Tibial artery (tissue), 4 donors: ENCODE data around the gene TNN.

Experiments
- DNase-seq, 2 donors: peaks; one replicate each; pipeline ENCODE4 v3.0.0-alpha.2; 2019
- H3K27ac ChIP-seq, 2 donors: fragments of 200-600 bp; sonication (generic) in 1 of 2; 1 replicate in 1 of 2; 2 replicates in 1 of 2; pipeline ENCODE4 v1.5.1; 2018 to 2019; ENCODE audit warnings: mild to moderate bottlenecking in 1 of 2
- H3K27me3 ChIP-seq, 2 donors: fragments of 200-600 bp; sonication (generic) in 1 of 2; one replicate each; pipeline versions ENCODE4 v1.5.1 to v1.6.0; 2016 to 2019
- H3K36me3 ChIP-seq, 3 donors: fragments of 200-600 bp; sonication (generic) in 2 of 3; one replicate each; pipeline ENCODE4 v1.5.1; 2016 to 2019; ENCODE audit warnings: mild to moderate bottlenecking in 2 of 3
- H3K4me1 ChIP-seq, 4 donors: fragments of 200-600 bp; sonication (generic) in 2 of 4; 1 replicate in 3 of 4; 2 replicates in 1 of 4; pipeline ENCODE4 v1.5.1; 2016 to 2019
- H3K4me3 ChIP-seq, 2 donors: fragments of 200-600 bp; sonication (generic) in 1 of 2; 1 replicate in 1 of 2; 2 replicates in 1 of 2; pipeline ENCODE4 v1.5.1; 2018 to 2019; ENCODE audit warnings: mild to moderate bottlenecking in 2 of 2
- H3K9me3 ChIP-seq, 3 donors: fragments of 200-600 bp; sonication (generic) in 1 of 3; one replicate each; pipeline ENCODE4 v1.5.1; 2016 to 2019
- intact Hi-C: fragments of 100-400 bp; cut with DNase I; formaldehyde crosslinking; loops from one replicate; pipeline ENCODE4 v1.15.0; 2023; ENCODE audit warnings: low total_unique reads
- TF ChIP-seq, protein P1 (sequence below), 2 experiments: fragments of 200-600 bp in 1 of 2; fragments of 450-650 bp in 1 of 2; IDR thresholded peaks; one replicate each; pipeline ENCODE4 v1.5.1; 2017 to 2019; ENCODE audit warnings: antibody characterized with exemption in 2 of 2, mild to moderate bottlenecking in 1 of 2, moderate library complexity in 1 of 2

The TNN gene

DNA sequence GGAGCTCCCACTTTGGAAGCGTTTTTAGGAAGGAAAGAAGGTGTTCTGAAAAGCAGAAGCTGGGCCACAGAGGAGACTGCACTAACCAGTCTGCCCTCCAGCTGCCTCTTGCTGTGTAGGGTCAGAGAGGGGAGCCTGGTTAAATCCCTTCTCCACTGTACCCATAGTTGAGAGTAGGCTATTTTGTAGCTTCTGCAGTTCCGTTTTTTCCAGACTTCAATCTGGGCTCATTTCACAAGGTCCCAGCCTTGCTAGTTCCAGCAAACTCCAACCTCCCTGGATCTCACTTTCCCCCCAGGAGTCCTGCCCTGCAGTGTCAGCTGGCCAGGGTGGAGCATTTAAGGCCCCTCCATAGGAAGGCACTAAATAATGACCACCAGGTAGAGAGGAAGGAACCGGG is 11.0 kb downstream of the TNN start:
- TF ChIP-seq, protein P1, sequence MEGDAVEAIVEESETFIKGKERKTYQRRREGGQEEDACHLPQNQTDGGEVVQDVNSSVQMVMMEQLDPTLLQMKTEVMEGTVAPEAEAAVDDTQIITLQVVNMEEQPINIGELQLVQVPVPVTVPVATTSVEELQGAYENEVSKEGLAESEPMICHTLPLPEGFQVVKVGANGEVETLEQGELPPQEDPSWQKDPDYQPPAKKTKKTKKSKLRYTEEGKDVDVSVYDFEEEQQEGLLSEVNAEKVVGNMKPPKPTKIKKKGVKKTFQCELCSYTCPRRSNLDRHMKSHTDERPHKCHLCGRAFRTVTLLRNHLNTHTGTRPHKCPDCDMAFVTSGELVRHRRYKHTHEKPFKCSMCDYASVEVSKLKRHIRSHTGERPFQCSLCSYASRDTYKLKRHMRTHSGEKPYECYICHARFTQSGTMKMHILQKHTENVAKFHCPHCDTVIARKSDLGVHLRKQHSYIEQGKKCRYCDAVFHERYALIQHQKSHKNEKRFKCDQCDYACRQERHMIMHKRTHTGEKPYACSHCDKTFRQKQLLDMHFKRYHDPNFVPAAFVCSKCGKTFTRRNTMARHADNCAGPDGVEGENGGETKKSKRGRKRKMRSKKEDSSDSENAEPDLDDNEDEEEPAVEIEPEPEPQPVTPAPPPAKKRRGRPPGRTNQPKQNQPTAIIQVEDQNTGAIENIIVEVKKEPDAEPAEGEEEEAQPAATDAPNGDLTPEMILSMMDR (IDR thresholded peaks at IDR 0.05): no peak
- Histone ChIP-seq H3K36me3 (no peaks in the 10 kb centered on the region), H3K27ac (no peak overlapping the region), H3K4me3 (no peak overlapping the region), H3K4me1 (no peaks in the 10 kb centered on the region), H3K27me3 (peaks cover 0 to 13% of the 10 kb centered on the region in 2 donors), H3K9me3 (no peaks in the 10 kb centered on the region)
- intact Hi-C loops: no loop called here
- no peak for DNase-seq

DNA sequence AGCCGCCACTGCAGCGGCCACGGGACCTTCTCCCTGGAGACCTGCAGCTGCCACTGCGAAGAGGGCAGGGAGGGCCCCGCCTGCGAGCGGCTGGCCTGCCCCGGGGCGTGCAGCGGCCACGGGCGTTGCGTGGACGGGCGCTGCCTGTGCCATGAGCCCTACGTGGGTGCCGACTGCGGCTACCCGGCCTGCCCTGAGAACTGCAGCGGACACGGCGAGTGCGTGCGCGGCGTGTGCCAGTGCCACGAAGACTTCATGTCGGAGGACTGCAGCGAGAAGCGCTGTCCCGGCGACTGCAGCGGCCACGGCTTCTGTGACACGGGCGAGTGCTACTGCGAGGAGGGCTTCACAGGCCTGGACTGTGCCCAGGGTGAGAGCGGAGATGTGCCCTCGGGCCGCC is 11.7 kb downstream of the TNN start:
- TF ChIP-seq, protein P1 (IDR thresholded peaks at IDR 0.05): no peak
- Histone ChIP-seq H3K4me1 (no peaks in the 10 kb centered on the region), H3K9me3 (no peaks in the 10 kb centered on the region), H3K27ac (no peak overlapping the region), H3K4me3 (no peak overlapping the region), H3K27me3 (peaks cover 0 to 11% of the 10 kb centered on the region in 2 donors), H3K36me3 (no peaks in the 10 kb centered on the region)
- no peak for DNase-seq
- intact Hi-C loops: no loop called here

DNA sequence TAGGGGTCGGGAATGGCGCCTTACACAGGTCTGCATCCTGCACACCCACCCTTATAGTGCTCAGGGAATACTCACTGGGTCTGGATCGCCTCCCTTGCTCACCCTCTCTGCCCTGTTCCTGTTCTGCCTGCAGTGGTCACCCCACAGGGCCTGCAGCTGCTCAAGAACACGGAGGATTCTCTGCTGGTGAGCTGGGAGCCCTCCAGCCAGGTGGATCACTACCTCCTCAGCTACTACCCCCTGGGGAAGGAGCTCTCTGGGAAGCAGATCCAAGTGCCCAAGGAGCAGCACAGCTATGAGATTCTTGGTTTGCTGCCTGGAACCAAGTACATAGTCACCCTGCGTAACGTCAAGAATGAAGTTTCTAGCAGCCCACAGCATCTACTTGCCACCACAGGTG is 12.4 kb downstream of the TNN start:
- Histone ChIP-seq H3K4me1 (no peaks in the 10 kb centered on the region), H3K9me3 (no peaks in the 10 kb centered on the region), H3K27me3 (peaks cover 0 to 4% of the 10 kb centered on the region in 2 donors), H3K27ac (no peak overlapping the region), H3K4me3 (no peak overlapping the region), H3K36me3 (no peaks in the 10 kb centered on the region)
- intact Hi-C loops: no loop called here
- TF ChIP-seq, protein P1 (IDR thresholded peaks at IDR 0.05): no peak
- DNase-seq: no peak

DNA sequence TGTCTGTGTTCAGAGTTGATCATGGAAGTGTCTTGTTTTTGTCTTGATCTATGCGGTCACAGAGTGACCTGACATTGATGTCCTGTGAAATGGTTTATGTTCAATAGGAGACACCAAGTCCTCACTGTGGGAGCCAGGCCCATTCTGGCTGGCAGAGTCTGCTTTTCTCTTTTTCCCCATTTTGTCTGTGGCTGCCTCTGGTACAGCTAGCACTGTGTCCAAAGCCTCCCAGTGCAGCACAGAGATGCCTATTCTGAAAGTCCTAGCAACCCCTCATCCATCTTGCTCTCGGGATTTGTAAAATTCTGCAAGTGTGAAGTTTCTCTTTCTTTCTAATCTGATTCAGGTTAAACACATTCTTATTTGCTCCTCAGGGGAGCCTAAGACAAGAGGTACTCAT is 14.3 kb downstream of the TNN start:
- intact Hi-C loops: no loop called here
- no peak for DNase-seq
- no peaks in the 10 kb centered on the region for H3K4me1 ChIP-seq
- no peaks in the 10 kb centered on the region for H3K9me3 ChIP-seq
- peaks cover 0 to 4% of the 10 kb centered on the region in 2 donors for H3K27me3 ChIP-seq
- H3K4me3 ChIP-seq: no peak overlapping the region
- TF ChIP-seq, protein P1 (IDR thresholded peaks at IDR 0.05): no peak
- no peaks in the 10 kb centered on the region for H3K36me3 ChIP-seq
- no peak overlapping the region for H3K27ac ChIP-seq

DNA sequence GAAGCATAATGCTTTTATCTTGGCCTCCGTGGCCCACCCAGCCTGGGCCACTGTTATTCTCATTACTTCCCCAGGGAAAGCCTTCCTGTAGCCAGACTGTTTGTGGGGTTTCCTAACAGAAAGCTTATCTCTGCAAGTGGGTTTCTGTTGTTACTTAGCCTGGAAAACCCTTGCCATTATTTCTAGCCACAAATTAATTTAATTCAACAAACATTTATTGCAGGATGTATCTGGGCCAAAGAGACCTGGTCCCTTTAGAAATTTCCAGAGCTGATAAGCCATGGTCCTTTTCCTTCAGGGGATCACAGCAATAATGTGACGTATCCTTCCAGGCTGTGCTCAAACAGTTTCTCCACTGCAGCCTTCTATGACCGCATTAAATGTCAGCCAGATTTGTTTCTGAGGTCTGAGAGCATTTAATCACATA is 20.9 kb downstream of the TNN start:
- Histone ChIP-seq H3K4me1 (no peaks in the 10 kb centered on the region), H3K36me3 (no peaks in the 10 kb centered on the region), H3K27me3 (peaks cover 0 to under 1% of the 10 kb centered on the region in 2 donors), H3K4me3 (no peak overlapping the region), H3K27ac (no peak overlapping the region), H3K9me3 (no peaks in the 10 kb centered on the region)
- TF ChIP-seq, protein P1 (IDR thresholded peaks at IDR 0.05): no peak
- intact Hi-C loops: no loop called here
- no peak for DNase-seq

DNA sequence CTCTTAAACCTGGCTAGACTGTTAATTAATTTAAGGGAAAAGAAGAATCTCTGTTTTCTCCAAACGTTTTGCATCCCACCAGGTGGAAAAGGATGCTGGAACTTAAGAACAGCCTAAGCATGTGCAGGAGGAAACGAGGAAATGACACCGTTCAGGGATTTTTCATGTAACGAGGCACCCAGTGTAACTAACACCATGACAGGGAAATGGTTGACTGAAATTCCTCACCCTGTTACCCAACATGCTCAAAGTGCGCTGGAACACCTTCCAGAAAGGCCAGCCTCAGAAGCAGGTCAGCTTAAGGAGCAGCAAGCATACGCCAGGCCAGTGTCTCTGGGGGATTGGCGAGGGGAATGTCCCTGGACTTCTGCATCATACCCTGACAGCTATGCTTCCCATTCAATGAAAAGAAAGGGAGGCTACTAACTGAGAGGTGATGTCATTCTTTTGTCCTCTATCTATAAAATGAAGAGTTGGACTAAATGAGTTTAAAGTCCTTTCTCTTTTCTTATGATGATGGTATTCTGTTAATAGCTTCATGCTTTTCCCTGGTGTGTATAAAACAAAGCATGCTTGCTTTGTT is 21.6 kb downstream of the TNN start:
- Histone ChIP-seq H3K27me3 (no peaks in the 10 kb centered on the region), H3K27ac (no peak overlapping the region), H3K4me1 (no peaks in the 10 kb centered on the region), H3K36me3 (no peaks in the 10 kb centered on the region), H3K9me3 (no peaks in the 10 kb centered on the region), H3K4me3 (no peak overlapping the region)
- TF ChIP-seq, protein P1 (IDR thresholded peaks at IDR 0.05): no peak
- intact Hi-C loops: no loop called here
- no peak for DNase-seq
